GM19324 (cell line): ENCODE data around the gene FAM193B.

Source experiments
- ATAC-seq: cut with Tn5 transposase; IDR thresholded peaks from one replicate; pipeline ENCODE4 v1.9.1; 2021; ENCODE audit warnings: mild to moderate bottlenecking, moderate library complexity; ENCODE audit not compliant: unreplicated experiment, low FRiP score

Gene FAM193B

DNA sequence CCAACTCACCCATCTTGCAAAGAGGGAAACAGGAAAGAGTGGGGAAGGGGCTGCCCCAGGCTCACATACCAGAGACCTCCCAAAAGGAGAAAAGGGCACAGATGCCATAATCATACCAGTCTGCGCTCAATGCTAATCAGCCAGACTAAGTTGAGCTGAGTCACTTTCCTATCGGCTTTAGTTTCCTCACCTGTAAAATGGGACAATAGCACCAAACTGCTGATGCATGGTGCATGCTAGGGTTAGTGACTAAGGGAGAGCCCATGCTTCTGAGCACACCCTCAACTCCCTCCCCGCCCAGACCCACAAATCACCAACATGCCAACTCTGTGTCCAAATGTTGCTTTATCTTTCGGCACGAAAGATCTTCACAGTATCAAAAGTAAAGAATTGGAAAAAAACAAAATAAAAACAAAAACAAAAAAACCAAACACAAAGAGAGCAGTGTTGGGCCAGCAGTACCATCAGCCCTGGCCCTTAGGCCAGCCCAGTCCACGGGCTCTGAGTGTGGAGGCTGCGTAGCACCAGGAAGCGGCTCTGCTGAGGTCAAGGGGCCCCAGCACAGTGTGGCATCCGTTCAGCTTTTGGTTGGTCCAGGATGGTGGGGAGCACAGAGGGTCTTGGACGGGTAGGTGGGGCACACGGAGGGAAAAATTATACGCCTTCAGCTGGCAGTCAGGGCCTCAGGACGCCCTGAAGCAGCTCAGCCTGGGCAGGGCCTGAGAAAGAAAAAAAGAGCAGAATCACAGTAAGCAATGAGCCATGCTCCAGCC lies 34.7 kb downstream of the FAM193B start:
- ATAC-seq: no peak

DNA sequence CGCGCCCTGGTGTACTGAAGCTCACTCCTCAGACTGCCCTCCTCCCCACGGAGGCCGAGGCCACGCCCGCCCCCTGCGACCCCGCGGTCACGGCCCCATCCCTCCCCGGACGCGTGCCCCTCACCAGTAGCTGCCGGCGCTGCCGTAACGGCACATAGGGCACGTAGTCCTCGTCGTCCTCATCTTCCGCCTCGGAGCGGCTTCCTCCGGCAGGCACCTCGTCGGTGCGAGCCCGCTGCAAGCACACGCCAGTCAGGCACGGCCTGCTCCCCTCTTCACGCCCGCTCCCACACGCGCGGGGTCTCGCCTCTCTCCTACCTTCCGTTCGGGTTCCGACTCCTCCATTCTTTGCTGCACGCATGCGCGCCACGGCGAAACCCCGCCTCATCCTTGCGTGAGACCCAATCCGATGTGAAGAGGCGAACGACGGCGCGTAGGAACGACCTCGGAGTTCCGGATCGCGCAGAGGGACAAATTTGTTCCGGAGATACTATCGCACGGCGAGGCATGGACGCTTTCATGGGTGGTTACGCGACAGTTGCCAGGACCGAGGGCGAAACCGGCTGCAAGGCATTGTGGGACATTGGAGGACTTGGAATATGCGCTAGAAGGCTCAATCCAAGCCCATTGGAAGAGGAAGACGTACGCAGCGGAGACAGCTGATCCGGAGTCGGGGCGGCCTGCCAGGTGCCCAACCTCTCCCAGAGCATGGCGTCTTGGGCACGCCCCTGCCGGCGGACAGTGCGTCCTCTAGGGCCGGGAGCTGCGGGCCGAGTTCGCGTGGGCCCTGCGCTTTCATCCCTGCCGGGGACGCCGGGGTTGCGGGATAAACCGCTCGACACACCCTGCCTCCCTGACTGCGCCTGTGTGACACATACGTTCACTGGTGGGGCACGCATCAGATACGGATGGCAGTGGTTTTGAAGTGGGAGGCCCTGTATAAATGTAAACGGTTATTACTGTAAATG lies 37.5 kb downstream of the FAM193B start, which contains the start of gene DDX41:
TSS of gene DDX41 (minus strand) at position 361 of the 968 bp plus-strand sequence. CDS start at position 345, 16 bp downstream.
- ATAC-seq: peak; percentile 83

DNA sequence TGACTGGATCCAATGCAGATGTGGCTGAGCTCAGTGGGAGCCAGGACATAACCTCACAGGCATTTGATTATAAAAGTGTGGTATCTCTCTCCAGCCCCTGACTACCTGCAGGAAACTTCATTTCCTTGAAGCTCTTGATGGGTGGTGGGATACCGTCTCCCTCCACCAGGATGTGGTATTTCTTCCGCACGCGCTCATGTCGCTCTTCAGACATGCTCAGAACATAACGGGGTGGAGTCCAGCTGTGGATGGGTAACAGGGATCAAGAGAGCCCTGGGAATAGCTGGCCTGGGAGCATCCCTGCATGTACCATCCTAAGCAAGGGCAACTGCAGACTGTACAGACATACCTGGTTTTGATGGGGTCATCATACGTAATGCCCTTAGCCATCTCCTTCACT lies 38.8 kb downstream of the FAM193B start:
- ATAC-seq: no peak

DNA sequence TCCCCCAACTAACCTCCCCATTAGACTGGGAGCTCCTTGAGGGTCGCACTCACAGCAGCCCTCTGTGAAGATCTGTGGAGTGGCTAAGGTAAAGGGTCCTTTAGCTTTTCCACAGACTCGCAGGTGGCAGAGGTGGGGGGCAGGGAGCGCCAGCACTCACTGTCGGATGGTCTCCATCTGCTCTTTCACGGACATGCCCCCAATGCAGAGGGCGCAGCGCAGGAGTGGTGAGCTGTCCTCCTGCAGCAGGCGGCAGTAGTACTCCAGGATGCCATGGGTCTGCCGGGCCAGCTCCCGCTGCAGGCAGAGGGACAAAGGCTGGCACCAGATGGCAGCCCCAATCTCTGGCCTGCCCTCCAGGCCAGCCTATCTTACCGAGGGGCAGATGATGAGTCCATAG lies 39.8 kb downstream of the FAM193B start:
- ATAC-seq: no peak

DNA sequence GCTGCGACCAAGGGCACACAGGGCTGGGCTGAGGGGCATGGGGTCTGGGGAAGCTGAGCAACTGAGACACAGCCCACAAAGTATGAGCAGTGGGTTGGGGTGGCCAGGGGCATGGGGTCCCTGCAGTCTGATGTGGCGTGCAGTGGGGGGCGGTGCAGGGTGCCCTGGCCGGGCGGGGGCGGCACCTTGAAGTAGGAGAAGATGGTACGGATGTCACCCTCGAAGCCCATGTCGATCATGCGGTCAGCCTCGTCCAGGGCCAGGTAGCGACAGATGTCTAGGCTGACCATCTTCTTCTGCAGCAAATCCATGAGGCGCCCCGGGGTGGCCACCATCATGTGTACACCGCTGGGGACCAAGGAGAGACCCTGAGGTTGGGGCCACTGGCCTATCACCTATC lies 40.9 kb downstream of the FAM193B start:
- ATAC-seq: no peak

DNA sequence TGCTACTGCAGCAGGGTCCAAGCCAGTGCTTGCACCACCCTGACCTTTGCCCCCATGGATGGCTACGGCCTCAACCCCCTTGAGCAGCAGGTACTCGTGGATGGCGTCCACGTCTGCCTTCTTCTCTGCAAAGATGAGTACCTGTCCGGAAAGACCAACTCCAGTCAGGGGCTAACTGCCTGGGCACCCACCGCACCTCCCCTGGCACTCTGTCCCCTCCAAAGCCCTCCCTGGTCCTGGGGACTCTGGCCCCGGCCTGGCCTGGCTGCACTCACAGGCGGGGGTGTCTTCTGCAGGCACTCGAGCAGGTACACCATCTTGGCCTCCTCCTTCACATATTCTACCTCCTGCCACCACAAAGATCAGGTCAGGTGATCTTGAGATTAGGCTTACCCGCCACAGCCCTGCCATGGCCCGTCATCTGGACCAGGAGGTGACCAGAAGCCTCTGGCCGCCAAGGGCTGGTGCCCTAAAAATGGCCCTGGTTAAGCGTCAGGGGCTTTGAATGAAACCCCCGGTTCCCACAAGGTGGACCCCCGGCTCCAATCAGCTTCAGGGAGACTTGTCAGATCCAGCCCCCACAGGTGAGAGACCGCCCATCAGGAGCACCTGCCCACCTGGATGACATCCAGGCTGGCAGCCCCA lies 41.5 kb downstream of the FAM193B start:
- ATAC-seq: no peak

DNA sequence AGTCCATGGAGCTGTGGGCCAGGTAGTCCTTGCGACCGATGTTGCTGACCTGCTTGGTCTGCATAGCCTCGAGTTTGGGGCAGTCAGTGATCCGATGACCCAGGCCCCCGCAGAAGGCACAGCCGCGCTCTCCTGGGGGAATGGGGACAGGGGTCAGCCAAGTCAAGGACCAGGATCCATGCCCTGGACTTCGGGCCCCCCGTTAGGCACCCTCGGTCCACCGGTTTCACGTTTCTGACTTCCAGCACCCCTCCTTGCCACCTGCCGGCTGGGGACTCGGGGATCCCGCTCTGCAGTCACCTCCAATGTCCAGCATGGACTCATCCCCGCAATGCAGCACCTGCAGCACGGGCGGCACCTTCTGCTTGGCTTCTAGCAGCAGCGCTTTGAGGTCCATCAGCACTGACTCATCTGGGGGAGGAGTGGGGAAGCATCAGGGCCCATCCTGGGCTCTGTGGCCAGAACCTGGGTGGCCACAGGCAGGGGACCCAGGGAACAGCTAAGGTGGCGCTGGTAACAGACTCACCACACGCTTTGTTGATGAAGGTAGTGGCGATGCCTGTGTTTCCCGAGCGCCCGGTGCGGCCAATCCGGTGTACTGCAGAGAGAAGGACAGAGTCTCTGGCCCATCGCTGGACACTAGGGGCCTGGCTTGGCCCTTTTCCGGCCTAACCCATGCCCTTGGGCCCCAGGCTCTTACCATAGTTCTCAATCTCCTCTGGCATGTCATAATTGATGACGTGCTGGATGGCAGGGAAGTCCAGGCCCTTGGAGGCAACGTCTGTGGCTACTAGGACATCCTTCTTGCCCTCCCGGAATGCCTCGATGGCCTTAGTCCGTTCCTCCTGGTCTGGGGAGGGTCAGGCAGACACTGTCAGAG lies 42.3 kb downstream of the FAM193B start:
- ATAC-seq: no peak

DNA sequence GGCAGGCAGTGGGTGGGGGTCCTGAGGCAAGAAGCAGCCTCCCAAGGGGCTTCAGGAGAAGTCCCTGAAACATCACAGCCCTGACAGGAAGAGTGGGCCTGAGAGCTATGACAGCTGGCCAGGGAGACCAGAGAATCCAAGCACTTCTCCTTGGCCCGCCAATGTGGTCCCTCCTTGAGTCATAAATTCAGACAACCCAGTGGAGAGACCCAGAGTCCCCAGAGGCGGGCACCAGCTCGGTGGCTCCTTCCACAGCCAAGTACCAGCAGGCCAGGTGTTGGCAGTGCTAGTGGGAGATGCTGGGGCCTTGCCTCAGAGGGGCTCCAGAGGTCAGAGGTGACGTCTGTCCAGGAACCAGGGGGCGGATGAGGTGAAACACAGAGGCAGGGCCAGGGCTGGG lies 43.2 kb downstream of the FAM193B start:
- no peak for ATAC-seq

DNA sequence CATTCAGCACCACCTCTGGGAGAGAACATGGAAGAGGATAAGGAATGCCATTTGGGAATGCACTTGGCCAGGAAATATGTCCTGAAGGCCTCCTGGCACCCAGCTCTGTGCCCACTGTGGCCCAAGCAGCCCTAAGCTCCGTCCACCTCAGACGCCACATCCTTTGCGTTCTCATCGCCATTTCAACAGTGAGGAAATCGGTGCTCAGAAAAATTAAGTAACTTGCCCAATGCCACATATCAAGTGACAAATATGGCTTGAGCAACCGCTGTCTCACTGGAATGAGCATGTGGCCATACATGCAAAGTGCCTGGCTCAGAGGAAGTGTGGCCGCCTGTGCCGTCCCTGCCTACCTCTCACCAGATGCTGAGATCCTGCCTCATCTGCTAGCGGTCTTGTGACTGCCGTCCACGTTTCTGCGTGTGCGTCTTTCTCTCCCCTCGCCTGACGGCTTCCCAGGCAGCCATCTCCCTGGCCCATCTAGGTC lies 43.8 kb downstream of the FAM193B start:
- peak; percentile 29 for ATAC-seq

DNA sequence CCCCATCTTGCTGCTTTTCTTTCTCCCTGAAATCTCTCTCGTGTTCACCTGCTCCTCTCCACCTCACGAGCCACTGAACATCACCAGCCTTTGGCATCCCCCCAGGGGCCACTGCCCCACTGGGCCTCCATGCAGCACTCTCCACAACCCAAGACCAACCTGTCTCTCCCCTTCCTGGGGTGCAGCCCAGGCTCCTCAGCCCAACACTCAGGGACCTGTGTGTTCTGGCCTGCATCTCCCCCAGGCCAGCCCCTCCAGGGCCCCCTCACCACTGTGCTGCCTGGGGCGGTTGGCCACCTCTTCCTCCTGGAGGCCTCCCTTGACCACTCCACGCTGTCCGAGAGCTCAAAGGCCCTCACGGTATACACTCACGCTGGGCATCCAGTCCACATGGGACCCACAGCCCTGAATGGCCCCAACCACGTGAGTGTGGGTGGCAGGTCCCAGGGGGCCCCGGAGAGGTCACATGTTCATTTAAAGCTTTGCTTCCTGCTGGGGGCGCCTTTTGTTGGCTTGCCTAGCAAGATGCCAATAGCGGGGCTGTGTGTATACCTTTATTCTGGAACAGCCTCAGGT lies 44.3 kb downstream of the FAM193B start:
- ATAC-seq: peak; percentile 28

DNA sequence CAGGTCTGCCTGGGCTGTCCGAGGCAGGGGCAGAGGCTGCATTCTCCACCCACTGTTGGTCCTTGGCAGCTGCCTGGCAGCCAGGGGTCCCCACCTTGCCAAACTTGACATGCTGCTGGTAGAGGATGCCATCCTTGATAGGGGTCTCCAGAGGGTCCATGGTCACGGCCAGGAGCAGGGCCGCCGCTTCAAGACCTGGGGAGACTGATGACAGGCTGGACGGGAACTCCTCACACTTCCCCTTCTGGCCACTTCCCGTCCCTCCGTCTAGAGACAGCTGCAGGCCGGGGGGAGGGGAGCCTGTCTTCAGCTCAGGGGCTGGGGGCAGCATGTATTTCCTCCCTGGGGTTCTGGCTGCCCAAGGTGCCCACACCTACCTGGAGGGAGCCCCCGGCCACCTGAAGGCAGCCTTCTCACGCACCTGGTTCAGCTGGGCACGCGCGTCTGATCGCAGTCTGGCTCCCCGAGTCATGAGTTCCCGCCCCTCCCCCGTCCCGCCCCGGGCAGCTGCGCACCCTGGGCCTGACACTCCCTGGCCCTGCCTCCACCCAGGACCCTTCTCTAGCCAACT lies 44.9 kb downstream of the FAM193B start, which contains the start of gene DOK3:
TSS of gene DOK3 (minus strand) at position 446 of the 571 bp plus-strand sequence. CDS start at position 160, 286 bp downstream.
- ATAC-seq: peak; percentile 32

DNA sequence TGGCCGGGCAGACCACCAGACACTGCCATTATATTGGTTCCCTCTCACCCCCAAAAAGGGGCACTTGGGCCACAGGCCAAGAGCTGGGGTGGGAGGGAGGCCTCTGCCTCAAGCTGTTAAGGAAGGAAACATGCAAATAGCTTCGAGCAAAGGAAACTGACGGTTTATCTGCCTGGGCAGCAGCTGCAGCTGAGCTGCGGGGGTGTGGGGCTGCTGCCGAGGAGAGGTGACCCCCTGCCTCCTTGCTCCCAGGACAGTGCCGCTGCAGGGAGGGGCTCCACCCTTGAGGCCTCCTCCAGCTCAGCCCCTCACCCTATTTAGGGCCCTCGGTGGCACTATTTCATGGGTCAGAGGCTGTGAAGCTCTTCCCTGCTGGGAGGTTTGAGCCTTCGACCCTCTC lies 45.5 kb downstream of the FAM193B start:
- ATAC-seq: peak; percentile 32

DNA sequence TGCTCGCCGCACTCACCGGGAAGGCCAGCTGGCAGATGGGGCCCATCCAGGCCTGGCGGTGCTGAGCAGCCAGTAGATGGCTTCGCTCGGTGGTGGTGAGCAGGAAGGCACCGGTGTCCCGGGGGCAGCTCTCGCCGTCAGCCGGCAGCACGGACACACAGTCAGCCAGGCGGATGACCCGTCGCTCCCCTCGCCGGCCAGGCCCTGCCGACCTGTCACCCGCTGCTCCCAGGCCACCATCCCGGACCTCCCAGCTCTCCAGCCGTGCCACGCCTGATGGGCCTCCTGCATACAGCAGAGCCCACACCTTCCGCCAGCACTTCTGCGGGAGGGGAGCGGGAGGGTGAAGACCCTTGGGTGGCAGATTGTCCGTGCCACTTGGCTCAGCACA lies 46.1 kb downstream of the FAM193B start:
- no peak for ATAC-seq

DNA sequence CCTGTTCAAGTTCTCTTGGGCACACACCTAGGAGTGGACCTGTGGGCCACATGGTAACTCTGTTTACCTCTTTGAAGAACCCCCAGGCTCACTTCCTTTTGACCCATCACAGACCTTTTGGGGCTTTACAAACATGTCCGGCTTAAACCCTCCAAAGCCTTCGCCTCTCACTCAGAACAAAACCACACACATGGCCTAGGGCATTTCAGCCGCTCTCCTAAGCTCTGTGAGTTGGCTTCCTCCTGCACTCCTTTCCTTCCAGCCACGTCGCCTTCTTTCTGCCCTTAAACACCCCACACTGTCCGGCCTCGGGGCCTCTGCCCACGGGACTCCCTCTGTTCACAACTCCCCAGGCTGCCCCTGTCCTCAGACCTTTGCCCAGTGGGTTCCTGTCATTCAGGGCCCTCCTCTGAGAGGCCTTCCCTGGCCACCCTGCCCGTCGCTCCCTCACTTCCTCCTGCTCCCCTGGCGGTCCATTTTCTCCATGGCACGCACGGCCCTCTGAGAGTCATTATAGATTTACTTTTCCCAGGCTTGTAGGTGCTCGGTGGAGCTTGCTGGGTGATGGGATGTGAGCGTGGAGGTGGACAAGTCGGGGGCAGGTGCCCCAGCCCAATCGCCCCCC lies 46.7 kb downstream of the FAM193B start:
- ATAC-seq: no peak

DNA sequence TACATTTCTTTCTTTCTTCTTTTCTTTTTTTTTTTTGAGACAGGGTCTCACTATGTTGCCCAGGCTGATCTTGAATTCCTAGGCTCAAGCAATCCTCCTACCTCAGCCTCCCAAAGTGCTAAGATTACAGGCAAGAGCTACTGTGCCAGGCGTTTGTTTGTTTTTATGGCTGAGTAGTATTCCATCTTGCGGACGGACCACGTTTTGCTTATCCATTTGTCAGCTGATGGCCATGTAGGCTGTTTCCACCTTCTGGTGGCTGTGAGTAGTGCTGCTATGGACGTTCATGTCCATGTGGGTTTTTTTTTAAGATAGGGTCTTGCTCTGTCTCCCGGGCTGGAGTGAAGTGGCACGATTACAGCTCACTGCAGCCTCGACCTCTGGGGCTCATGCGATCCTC lies 47.2 kb downstream of the FAM193B start:
- no peak for ATAC-seq

DNA sequence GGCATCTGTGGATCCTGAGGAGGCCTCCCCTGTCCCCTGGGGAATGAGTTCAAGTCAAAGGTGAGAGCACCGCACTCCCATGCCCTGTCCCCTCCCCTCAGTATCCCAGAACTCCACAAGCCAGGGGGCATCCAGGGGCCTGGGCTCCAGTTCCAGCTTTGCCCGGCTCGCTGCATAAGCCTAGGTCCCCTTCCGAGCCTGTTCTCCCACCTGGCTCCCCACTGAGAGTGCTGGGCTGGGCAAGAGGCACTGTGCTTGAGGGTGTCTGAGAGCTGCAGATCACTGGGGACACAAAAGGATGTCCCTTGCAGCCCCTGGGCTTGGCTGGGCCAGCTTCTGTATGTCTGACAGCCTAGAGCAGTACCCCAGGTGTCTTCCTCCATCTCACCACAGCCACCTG lies 49.3 kb downstream of the FAM193B start:
- ATAC-seq: no peak

DNA sequence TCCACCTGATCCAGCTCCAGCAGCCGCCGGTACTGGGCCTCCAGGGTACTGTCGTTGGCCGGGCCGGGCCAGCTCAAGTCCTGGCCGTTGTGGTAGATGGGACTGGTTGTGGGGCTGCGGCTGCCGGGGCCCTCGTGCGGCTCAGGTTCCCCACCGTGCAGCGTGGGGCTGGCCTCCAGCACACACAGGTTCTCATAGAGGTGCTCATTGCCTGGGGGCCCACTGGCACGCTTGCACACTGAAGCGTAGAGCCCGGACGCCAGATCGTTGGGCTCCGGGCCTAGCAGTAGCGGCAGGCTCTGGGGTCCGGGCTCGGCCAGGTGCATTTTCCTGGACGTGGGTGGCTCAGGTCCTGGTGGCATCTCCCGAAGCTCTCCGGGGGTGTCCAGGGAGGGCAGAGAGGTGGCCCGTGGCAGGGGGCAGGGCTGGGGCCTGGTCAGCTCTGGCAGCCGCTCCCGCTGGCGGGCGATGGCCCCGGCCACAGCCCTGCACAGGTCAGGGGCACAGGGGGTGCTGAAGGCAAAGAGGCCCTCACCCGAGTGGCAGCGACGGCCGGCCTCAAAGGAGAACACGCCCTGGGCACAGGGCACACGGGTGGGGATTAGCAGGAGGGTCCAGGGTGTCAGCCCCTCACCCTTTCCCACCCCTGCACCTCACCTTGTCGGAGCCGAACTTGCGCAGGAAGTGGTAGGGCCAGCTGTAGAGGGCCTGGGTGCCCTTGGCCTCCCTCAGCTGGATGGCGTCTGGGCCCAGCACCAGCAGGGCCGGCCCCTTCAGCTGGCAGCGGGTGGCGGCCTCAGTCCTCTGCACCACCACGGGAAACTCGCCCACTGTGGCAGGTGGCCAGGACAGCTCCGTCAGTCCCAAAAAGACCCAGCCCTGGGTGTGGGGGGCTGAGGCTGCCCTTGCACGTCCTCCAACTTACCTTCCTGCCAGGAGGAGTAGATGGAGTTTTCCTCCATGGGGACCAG lies 50.0 kb downstream of the FAM193B start:
- ATAC-seq: no peak
